Spinal cord (tissue), 10 donors: ENCODE measurements around the gene SHKBP1. TPM values are rescaled to one million over a fixed set of nuclear protein-coding genes. Genes with fewer than 3 reads are reported as not detected.

Experiments used
- DNase-seq, 6 donors: peaks; one replicate each; pipeline versions ENCODE4 v3.0.0 to v3.0.0-alpha.2; 2013 to 2015; ENCODE audit warnings: low spot score in 6 of 6, low read depth in 4 of 6
- H3K27ac ChIP-seq: one replicate; pipeline ENCODE4 v1.5.1; 2013; ENCODE audit warnings: low read depth, low read length, control low read depth
- H3K27me3 ChIP-seq: one replicate; pipeline ENCODE4 v1.6.1; 2013; ENCODE audit warnings: low read length; ENCODE audit not compliant: control insufficient read depth, insufficient read depth
- H3K36me3 ChIP-seq: one replicate; pipeline ENCODE4 v1.6.1; 2013; ENCODE audit warnings: low read length; ENCODE audit not compliant: control insufficient read depth, insufficient read depth
- H3K4me1 ChIP-seq: one replicate; pipeline ENCODE4 v1.6.1; 2013; ENCODE audit warnings: low read length; ENCODE audit not compliant: control insufficient read depth, insufficient read depth
- H3K4me3 ChIP-seq: one replicate; pipeline ENCODE4 v1.5.1; 2013; ENCODE audit warnings: low read depth, low read length, control low read depth
- H3K9me3 ChIP-seq: one replicate; pipeline ENCODE4 v1.6.1; 2013; ENCODE audit warnings: low read length; ENCODE audit not compliant: control insufficient read depth, insufficient read depth
- WGBS: methylation state at CpG from one replicate; pipeline ENCODE4 v1.1.5; 2013; ENCODE audit warnings: missing lambda C conversion rate; ENCODE audit not compliant: insufficient coverage; 5-methylcytosine and 5-hydroxymethylcytosine counted together
- polyA plus RNA-seq, 2 donors: library from polyadenylated mRNA; unstranded; fragments of 120-200 nt; gene quantifications; one replicate each; pipeline ENCODE4 v1.2.1, GENCODE V29; 2013; ENCODE audit not compliant: insufficient read length in 2 of 2
- total RNA-seq, 2 donors: library from RNA; depleted of rRNA in 1 of 2; stranded (reverse); fragments of 120-200 nt in 1 of 2; fragments of >200 nt in 1 of 2; gene quantifications; one replicate each; pipeline versions ENCODE4 v1.2.3 to v1.2.4, GENCODE V29; 2013 to 2014
- donor health status: healthy.

The SHKBP1 gene
- total and polyA plus RNA-seq, 4 donors: 9.6 to 43.1 (median 24.4) TPM

DNA sequence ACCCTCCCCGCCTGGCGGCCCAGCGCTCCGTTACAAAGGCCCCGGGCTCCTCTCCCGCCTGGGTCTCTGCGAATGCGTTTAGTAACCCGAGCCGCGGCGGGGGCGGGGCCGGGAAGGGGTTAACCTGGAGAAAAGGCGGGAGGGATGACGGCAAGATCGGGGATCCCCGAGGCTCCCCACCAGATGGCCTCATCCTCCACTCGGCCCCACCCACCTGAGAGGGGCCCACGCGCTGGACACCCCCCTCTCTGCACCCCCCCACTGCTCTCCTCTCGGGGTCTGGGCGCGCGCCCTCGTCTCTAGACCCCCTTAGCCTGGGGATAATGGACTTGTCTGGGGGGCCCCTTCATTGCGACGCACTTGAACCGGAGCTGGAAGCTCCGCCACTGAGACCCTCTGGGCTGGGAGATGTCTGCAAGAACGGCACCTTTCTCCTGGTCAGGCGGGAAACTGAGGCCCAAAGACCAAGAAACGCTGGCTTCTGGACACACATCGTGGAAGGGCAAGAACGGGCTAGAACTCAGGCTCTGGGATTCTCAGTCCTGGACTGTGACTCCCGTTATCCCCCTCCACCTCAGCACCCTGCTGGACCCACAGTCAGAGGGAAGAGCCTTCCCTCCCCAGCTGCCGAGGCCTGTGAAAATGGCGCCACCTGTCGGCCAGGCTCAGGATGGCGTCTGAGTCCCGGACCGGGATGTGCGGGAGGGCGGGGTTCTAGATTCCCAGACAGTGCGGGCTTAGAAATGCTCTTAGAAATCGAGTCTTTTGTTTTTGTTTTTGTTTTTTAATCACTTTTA is 21.6 kb downstream of the SHKBP1 start:
- DNase-seq: peak in 5 of 6 donors; percentile 62 to 94 (median 74)
- peak overlapping the region; percentile 70 for H3K27ac ChIP-seq
- peaks cover 60% of the 10 kb centered on the region for H3K27me3 ChIP-seq
- peaks cover 77% of the 10 kb centered on the region for H3K4me1 ChIP-seq
- H3K36me3 ChIP-seq: peaks cover 15% of the 10 kb centered on the region
- WGBS: 4% methylated on average over 23 of the region's 46 CpGs
- peak overlapping the region; percentile 43 for H3K4me3 ChIP-seq
- H3K9me3 ChIP-seq: no peaks in the 10 kb centered on the region

DNA sequence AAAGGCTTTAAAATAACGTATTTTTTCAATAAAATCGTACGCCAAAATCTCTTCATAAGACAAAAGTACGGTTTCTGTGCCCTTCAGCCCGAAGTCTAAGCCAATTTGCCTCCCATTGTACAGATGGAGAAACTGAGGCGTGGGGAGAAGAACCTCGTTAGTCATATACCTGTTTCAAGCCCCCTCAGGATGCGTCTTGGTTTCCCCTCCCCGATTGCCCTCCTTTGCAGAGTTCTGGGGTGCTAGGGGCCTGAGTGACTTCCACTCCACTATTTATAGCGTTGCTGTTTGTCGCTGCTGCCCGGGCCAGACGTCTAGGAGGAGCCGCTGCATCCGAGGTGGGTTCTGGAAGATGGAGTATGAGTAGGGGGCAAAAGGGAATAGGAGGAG is 22.2 kb downstream of the SHKBP1 start:
- no peak for DNase-seq
- H3K9me3 ChIP-seq: no peaks in the 10 kb centered on the region
- peaks cover 15% of the 10 kb centered on the region for H3K36me3 ChIP-seq
- WGBS: 22% methylated on average over 4 of the region's 15 CpGs
- H3K4me3 ChIP-seq: peak overlapping the region; percentile 43
- peaks cover 79% of the 10 kb centered on the region for H3K4me1 ChIP-seq
- H3K27me3 ChIP-seq: peaks cover 64% of the 10 kb centered on the region
- H3K27ac ChIP-seq: no peak overlapping the region

DNA sequence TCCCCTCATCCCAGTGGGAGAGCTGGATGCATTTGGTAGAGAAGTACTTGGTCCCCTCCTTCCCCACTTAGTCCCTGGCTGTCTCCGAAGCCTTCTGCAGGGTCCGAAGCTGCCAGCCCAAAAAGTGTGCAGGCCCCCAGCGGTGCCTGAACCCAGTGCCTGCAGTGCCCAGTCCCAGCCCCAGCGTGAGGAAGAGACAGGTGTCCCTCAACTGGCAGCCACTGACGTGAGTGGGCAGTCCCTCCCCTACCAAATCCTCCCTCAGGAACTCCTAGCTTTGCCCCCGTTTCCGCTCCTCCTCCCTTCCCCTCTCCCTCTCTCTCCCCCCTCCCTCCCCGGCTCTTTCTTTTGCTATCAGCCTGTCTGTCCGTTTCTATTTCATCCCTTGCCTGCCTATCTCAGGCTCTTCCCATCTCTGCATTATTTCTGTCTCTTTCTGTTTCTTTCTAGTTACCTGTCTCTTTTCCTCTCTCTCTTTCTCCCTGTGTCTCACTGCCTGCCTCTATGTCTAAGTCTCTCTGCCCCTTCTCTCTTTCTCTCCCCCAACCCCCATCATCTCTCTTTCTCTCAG is 22.7 kb downstream of the SHKBP1 start:
- 24% methylated on average over 9 of the region's 9 CpGs for WGBS

DNA sequence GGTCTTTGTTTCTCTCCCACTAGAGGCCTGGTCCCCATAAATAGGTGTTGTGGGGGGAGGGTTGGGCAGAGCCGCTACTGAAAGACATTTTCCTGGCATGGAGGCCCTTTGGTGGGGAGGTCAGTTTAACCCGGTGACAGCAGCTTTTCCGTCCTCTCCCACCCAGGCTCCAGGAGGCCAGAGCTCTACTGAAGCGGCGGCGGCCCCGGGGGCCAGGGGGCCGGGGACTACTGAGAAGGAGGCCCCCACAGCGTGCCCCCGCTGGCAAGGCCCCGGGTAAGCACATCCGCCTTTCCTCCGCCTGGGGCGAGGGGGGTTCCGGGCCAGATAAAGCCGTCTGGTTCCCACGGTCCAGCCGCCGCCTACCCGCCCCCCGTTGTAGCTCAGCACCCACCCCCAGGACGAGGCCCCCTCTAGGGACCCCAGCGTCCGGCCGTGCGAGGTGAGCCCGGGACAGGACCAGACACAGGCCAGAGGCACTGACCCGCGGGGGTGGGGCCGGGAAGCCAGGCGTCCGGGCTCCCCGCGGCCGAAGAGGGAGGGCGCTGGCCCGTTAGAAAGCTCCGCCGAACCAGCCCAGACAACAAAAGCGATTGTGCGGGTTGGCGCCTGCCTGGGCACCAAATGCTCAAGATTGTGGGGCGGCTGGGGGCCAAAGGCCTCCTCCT is 23.4 kb downstream of the SHKBP1 start:
- Histone ChIP-seq H3K4me1 (peaks cover 79% of the 10 kb centered on the region), H3K9me3 (no peaks in the 10 kb centered on the region), H3K36me3 (peaks cover 17% of the 10 kb centered on the region), H3K27ac (peak overlapping the region; percentile 15), H3K27me3 (peaks cover 75% of the 10 kb centered on the region), H3K4me3 (no peak overlapping the region)
- DNase-seq: no peak
- WGBS: 17% methylated on average over 41 of the region's 43 CpGs

More for the DNA sequence above, 22.7 kb downstream of the SHKBP1 start:
- no peak for DNase-seq
- Histone ChIP-seq H3K27ac (no peak overlapping the region), H3K36me3 (peaks cover 15% of the 10 kb centered on the region), H3K4me1 (peaks cover 79% of the 10 kb centered on the region), H3K4me3 (no peak overlapping the region), H3K9me3 (no peaks in the 10 kb centered on the region), H3K27me3 (peaks cover 69% of the 10 kb centered on the region)

DNA sequence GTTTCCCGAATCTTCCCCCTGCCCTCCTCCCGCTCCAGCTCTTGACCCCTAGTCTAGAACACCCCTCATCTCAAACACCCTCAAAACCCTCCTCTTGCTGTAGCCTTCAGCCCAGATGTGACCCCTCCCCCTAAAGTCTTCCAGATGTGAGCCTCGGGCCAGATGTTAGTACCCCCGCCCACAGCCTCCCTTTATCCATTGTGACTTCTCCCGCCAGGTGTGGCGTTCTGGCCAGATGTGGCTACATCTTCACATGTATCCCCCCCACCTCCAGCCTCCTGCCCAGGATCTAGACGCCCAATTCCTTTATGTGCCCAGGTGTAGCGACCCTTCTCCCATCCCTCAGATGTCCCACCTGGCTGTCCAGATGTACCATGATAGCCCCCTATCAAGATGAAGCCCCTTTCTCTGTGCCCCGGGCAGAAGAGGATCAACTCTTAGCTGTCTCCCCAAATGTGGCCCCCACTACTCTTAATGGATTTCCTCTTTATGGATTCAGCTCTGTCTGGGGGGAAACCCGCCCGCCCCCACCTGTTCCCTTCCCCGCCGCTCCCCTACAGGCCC is 24.0 kb downstream of the SHKBP1 start:
- peaks cover 84% of the 10 kb centered on the region for H3K4me1 ChIP-seq
- no peaks in the 10 kb centered on the region for H3K9me3 ChIP-seq
- H3K27me3 ChIP-seq: peaks cover 77% of the 10 kb centered on the region
- H3K27ac ChIP-seq: peak overlapping the region; percentile 15
- WGBS: 31% methylated on average over 11 of the region's 13 CpGs
- peaks cover 17% of the 10 kb centered on the region for H3K36me3 ChIP-seq
- H3K4me3 ChIP-seq: no peak overlapping the region
- no peak for DNase-seq

DNA sequence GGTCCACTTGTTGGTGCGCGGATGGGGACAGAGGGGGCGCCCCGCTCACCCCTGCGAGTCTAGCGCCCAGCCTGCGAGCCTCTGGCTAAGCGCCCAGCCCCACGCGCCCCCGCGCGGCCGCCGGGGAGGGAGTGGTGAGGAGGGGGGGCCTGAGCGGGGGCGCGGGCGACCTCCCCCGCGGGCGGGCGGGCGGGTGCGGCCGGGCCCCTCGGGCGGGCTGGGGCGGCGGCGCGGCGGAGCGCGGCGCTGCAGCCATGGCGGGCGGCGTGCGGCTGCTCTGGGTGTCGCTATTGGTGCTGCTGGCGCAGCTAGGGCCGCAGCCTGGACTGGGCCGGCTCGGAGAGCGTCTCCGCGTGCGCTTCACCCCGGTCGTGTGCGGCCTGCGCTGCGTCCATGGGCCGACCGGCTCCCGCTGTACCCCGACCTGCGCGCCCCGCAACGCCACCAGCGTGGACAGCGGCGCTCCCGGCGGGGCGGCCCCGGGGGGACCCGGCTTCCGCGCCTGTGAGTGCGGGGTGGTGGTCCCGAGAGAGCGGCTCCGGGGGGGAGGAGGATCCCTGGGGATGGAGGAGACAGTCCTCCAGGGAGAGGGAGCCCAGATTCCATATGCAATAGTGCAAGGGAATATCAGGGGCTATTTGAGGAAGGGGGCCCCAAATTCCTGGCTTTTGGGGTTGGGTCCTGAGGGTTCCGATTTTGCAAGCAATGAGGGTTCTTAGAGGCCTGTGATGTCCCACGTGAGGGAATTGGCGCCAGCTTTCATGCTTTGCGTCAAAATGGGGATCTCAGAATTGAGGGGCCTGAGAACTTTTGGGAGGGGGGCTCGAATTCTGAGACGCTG is 24.7 kb downstream of the SHKBP1 start, which contains the start of gene LTBP4:
Gene LTBP4, plus strand, starts transcription at position 236 of the 841 bp plus-strand sequence. Its CDS starts 19 bp downstream, at position 255.
- peak within 1 kb of the TSS; percentile 92 for H3K27ac ChIP-seq
- H3K27me3 ChIP-seq: peaks cover 81% of the 10 kb centered on the region
- 2% methylated on average over 66 of the region's 82 CpGs for WGBS
- peak in 1 of 6 donors; percentile 69 for DNase-seq
- peaks cover 20% of the 10 kb centered on the region for H3K36me3 ChIP-seq
- H3K4me3 ChIP-seq: peak within 1 kb of the TSS; percentile 48
- no peaks in the 10 kb centered on the region for H3K9me3 ChIP-seq
- peaks cover 88% of the 10 kb centered on the region for H3K4me1 ChIP-seq

DNA sequence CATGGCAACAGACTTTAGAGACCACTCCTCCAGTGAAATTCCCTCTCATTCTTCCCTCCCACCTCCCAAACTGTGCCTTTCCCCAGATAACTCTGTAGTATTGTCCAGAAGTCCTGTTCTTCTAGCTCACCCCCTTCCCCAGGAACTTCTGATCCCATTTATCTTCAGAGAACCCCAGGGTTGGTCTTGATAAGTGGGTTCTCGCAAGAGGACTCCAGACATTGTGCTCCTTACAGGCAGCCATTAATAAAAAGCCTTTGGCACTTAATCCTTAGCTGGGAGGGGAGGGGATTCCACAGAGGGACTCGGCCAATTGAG is 26.4 kb downstream of the SHKBP1 start:
- DNase-seq: no peak
- WGBS: no CpG with 5 or more reads among the region's 2 CpGs
- H3K4me1 ChIP-seq: peaks cover 73% of the 10 kb centered on the region
- H3K9me3 ChIP-seq: no peaks in the 10 kb centered on the region
- H3K4me3 ChIP-seq: peak overlapping the region; percentile 48
- peaks cover 85% of the 10 kb centered on the region for H3K27me3 ChIP-seq
- peaks cover 25% of the 10 kb centered on the region for H3K36me3 ChIP-seq
- H3K27ac ChIP-seq: peak overlapping the region; percentile 92

DNA sequence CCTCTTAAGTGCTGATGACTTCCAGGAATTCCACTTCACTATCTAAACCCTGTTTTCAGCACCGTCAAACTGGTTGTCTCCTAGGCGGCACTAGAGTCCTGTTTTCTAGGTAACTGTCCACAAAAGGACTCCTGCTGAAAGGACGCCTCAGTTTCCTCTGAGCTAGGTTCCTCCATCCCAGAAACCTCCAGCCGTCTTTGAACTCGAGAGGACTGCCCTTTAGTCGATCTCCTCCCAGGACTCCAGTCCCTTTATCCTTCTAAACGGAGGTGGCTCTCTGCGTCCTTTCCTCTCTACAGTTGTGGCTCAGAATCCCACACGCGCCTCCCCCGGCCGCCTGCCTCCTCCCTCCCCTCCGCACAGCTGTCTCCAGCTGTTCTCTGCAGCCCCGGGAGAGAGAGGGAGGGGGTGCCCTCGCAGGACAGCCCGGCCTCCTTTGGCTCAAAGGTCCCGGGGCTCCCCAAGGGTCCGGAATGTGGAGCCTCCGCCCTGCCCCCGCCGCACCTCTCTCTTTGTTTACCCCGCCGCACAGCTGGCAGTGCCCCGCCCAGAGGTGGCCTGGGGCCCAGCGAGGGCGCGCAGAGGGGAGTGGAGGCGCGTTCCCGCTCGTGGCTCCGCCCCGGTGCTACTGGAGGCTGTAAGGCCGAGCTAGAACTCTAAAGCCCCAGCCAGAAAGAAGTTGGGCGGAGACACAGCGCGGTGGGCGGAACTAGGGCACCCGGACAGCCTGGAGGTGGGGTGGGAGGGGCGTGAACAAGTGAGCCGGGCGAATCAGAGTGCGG is 26.9 kb downstream of the SHKBP1 start:
- WGBS: 4% methylated on average over 41 of the region's 43 CpGs
- Histone ChIP-seq H3K4me1 (peaks cover 68% of the 10 kb centered on the region), H3K27ac (peak overlapping the region; percentile 92), H3K4me3 (peak overlapping the region; percentile 45), H3K27me3 (peaks cover 85% of the 10 kb centered on the region), H3K36me3 (peaks cover 30% of the 10 kb centered on the region), H3K9me3 (no peaks in the 10 kb centered on the region)
- DNase-seq: peak in 4 of 6 donors; percentile 55 to 95 (median 80)
